ENCODE data around the gene IQCB1.
"Not testable (repeated sequence)": the region's sequence is repeated elsewhere in the genome, so short reads cannot be mapped to it uniquely, and the experiment has no call there.

The IQCB1 gene

DNA sequence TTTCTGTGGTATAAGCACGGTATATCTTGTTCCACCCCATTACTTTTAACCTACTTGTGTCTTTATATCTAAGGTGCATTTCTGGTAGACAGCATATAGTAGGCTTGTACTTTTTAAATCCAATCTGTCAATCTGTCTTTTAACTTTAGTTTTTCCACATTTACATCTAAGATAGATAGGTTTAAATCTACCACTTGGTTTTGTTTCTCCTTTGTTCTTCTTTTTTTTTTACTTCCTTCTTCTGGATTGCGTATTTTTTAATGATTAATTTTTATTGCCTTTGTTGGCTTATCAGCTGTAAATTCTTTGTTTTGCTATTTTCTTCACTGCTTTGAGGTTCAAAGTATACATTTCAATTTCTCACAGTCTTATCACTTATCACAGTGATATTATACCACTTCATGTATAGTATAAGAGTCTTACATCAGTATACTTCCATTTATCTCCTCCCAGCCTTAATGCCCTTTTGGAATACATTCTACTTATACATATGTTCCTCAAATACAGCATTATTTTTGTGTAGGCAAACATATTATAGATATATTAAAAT lies 31.0 kb downstream of the IQCB1 start:
- no peak for DNase-seq

DNA sequence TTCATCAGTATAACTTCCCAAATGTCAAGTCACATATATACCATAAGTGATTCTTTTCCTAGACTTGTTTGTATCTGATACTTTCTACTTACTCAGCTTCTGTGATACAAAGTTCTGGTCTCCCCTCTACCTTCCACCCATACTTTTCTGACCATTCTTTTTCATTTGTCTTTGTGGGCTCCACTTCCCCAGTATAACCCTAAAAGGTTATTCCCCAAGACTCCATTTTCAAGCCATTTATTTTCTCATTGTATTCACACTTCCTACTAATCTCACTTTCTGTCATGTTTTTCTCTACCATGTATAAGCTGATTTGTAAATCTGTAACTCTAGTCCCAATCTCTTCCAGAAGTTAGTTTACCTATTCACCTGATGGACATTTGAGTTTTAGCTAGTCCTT lies 34.0 kb downstream of the IQCB1 start:
- no peak for DNase-seq

DNA sequence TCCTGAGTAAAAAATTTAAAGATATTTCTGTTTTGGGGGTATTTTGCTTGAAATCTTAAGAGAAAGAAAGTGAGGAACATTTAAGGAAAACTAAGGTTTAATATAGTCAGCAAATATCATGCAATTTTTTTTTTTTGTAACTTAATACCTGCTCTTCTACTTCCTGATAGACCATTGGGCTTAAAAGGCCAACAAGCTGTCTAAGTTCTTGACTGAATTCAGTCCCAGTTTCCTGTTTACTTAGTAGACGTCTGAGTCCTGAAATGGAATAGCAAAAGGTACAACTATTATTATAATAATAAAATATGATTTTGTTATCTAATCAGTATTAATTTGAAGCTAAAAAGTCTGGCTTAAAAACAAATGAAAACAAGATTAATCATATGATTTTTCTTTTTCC lies 37.9 kb downstream of the IQCB1 start:
- no peak for DNase-seq

DNA sequence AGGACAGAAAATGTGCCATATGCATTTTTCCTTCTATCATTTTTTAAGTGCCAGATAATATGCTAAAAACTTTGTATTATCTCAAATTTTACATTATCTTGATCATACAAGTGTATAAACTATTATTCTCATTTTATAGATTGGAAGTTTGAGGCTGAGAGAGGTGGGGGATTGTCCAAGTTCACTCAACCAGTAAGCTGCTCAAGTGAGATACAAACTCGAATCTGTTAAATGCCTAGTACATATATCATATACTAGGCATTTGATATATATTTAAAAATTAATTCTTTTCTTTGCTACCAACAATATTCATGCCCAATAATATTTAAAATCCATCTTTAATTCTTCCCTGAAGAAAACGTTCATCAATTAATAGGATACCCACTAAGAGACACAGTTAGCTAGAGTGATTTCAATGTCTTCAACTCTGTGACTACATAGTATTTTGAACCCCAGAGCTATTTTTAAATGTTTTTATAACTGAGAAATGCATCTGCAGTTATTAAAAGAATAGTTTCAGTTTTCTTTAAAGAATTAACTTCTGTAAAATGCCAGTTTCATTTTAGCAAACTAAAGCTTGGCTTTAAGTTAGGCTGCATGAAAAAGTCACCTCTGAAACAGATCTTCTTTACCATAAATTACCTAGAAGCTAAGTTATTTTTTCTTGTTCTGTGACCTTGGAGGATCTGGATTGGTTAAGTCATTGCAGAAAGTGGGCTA lies 40.4 kb downstream of the IQCB1 start:
- DNase-seq: no peak

DNA sequence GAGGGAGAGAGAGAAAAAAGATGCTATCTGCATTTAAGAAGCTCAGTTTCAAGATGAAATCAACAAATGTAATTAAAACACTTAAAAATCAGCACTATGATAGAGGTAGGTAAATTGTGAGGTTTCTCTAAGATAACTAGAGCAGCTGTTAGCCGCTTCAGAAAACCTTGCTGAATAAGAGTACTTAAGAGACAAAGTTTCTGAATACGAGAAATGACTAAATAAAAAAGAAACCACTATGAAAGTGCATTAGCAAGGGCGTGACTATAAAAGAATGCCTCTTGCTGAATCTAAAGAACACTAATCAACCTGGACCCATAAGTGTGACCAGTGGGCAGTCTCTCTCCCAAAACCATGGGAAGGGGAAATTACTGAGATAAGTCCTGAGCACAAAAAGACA lies 41.8 kb downstream of the IQCB1 start:
- DNase-seq: no peak

DNA sequence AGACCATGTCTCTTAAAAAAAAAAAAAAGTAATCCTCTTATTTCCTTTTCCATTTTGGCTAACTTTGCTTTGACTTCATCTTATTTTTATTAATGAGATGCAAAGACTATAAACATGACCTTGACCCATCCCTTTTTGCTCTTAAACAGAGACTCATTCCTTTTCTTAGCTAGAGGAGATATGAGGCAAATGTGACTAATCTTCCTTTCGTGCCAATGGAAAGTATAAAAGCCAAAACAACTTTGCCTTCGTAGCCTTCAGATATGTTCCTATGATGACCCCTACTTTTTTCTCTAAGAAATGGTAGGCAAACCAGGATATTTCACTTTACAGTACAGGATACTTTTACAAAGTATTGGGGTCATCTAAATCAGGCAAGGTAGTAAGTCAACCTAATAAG lies 48.4 kb downstream of the IQCB1 start:
- DNase-seq: no peak

DNA sequence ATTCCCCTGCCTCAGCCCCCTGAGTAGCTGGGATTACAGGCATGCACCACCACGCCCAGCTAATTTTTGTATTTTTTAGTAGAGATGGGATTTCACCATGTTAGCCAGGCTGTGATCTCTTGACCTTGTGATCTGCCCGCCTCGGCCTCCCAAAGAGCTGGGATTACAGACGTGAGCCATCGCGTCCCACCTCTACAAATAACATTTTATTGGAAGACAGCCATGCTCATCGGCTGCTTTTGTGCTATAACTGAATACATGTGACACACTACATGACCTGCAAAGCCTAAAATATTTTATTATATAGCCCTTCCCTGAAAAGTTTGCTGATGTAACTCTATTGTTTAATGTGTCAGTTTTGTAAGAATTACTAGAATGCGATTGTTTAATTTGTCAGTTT lies 52.1 kb downstream of the IQCB1 start:
- DNase-seq: not testable (repeated sequence)

DNA sequence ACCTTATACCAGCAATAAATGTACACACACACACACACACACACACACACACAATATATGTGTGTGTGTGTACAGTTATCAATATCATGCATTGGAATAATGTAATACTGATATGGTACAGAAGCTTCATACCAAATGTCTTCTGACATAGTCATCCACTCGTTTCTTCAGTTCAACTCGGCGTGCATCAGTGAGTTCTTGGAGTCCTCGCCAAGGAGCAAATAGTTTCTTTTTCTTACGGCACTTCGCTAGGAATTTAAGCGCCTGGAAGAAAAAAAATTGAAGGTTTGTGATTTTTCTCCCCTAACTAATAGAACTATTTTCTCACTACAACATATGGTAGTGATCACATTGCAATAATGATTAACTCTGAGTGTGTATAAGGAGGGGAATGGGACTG lies 53.2 kb downstream of the IQCB1 start:
- DNase-seq: no peak

DNA sequence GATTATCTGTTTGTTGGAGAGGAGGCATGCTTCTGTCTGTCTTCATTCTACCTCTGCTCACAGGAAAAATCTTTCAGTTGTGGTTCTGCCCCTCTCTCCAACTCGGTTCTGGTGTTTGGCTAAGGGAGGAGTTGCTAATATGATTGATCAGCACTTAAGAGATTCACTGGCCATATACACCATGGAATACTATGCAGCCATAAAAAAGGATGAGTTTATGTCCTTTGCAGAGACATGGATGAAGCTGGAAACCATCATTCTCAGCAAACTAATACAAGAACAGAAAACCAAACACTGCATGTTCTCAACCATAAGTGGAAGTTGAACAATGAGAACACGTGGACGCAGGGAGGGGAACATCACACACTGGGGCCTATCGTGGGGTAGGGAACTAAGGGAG lies 59.8 kb downstream of the IQCB1 start:
- not testable (repeated sequence) for DNase-seq

DNA sequence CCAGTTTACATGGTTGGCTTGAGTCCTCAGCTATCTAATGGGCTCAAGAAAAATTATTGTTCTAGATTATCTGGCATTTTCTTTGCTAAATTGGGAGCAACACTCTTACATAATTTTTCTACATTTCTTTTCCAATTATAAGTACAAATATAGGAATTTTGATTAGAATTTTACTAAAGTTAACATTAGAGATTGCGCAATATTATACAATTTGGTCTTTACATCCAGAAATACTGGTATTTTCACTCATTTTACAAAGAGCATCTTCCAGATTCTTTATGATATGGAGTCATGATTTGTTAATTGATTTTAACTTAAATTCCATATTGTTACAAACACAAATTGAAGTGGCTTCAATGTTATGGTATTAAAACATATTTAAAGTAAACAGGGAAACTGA lies 65.6 kb downstream of the IQCB1 start:
- DNase-seq: no peak

DNA sequence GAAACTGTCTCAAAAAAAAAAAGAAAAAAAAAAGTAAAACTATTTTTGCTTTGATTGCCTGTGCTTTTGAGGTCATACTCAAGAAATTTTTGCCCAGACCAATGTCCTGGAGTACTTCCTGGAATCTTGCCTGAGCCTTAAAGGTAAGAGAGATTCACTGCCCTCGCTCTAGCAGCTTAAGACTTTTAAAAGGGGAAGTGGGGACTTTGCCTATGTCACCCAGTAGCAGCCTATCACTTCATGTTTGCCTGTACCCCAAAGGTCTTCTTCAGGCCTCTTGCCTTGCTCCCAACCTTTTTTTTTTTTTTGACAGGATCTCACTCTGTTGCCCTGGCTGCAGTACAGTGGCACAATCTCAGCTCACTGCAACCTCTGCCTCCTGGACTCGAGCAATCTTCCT lies 66.4 kb downstream of the IQCB1 start:
- DNase-seq: no peak

DNA sequence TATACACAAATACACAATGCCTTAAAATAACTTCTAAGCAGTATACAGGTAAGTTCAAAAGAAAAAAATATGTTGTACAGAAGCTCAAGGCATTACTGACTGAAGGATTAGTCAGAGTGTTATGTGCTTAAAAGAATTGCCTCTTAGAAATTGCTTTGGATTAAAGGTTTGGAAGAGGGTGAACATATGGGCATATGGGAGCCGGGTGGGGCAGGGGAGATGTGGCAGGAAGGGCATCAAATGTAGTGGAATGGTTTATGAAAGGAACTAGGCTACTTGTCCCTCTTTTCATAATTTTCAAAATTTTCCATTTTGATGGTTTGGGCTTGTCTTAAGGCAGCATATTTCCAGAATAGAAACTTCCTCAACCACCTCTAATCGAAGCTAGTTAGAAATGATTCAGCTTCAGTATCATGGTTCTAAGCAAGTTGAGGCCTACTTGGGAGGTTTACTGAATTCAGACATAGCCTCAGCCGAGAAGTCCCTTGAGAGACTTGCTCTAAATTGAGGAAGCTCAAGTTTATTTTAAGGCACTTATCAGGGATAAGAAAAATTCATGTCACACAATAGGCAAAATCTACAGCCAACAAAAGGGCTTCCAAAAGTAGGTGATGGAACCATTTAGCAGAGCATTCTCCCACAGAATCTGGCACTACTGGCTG lies 75.2 kb downstream of the IQCB1 start:
- no peak for DNase-seq

DNA sequence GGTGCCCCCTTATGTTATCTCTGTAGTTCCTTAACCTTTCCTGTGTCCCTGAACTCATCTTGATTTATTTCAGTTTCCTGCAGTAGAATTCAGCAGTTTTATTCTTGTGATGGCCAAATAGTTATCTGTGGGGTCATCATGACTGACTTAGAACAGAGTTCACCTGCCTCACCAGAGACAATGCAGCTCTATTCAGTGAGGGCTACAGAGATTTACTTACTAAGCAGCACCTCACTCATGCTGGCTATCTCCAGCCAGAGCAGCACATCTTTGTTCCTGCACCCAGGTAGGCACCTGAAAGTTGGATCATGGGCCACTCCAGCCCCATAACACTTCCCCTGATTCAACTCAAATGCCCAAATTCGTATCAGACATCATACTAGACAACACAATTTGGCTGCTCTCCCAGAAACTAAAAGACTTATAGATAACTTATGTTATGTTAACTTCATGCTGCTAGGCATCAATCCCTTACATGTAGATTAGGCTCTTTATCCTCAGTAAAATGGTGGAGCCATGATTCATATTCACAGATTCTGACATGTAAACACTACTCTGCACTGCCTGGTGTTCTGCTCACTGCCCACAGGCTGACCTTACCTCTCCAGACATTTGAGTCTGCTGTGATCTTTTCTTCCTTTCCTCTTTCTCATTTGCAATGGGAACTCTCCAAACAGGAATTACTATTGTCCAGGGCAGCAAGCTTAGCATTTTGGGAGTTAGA lies 76.0 kb downstream of the IQCB1 start:
- no peak for DNase-seq

DNA sequence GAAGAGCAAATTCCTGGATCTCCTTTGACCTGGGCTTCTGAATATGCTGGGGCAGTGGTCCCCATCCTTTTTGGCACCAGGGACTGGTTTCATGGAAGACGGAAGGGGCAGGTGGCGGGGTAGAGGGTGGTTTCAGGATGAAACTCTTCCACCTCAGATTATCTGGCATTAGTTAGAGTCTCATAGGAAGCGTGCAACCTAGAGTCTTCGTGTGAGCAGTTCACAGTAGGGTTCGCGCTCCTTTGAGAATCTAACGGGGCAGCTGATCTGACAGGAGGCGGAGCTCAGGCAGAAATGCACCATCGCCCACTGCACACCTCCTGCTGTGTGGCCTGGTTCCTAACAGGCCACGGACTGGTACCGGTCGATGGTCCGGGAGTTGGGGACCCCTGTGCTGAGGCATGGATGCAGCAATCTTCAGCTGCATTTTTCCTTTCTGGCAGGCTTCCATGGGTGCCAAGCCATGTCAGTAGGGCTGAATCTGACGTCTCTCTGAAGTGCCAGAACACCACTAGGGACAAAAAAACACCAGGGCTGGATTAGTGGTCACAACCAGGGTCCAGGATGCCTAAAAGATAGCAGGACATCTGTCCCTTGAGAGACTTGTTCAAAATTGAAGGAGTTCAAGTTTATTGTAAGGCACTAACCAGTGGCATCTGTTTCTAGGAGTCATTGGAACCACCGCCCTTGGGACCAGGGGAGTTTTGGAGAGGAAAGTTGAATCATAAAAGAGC lies 76.9 kb downstream of the IQCB1 start:
- DNase-seq: no peak

DNA sequence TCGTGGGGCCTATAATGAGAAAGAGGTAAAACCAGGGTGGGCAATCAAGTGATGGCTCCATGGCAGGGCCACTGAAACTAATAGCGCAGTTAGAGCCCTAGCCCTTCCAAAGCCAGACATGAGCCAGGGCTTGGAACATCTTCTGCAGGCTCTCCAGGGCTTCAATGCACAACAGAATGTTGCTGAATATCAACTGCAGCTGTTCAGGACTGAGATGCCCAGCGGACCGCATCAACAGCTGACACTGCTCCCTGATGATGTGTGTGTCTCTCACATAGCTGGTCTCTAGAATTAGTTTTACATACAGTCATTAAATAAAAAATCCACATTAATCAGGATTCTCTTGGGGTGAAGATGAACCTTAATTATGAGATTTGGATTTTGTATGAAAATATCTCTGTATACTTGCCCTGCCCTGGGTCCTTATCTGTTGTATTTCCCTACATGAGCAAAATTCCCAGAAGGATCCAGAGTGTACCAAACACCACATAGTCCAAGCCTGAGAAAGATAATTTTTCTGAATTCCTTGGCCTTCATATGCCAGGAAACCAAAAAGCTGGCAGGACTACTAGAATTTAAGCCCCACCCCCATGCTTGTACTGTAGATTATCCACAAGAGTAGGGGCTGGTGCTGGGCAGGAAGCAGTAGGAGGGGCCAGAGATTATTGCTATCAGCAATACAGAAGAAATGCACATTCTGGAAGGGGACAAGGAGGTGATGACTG lies 77.6 kb downstream of the IQCB1 start:
- no peak for DNase-seq

DNA sequence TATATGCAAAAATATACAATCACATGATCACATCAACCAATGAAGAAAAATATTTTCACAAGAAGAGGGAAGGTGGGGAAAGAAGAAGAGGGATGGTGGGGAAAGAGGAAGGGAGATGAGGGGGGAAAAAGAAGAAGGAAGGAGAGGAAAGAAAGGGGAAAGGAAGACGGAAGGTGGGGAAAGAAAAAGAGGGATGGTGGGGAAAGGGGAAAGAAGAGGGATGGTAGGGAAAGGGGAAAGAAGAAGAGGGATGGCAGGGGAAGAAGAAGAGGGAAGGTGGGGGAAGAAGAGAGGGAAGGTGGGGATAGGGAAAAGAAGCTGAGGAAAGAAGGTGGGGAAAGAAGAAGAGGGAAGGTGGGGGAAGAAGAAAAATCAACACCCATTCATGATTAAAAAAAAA lies 82.1 kb downstream of the IQCB1 start:
- no peak for DNase-seq

DNA sequence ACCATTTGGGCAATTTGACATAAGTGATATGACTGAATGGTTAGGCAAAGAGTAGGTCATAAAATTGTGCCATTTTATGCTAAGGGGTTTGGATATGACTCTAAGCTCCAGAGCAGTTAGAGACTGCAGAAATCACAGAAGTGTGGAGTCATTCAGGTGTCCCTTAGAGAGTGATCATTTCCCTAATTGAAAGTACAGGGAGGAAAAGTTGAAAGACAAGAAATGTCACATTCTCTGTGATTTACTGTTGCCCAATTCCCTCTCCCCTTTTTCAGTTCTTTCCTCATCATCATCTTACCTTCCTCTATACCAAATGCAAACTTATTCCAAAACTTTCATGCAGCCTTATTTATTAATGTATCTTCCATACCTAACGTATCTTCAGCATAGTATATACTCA lies 82.6 kb downstream of the IQCB1 start:
- DNase-seq: no peak

DNA sequence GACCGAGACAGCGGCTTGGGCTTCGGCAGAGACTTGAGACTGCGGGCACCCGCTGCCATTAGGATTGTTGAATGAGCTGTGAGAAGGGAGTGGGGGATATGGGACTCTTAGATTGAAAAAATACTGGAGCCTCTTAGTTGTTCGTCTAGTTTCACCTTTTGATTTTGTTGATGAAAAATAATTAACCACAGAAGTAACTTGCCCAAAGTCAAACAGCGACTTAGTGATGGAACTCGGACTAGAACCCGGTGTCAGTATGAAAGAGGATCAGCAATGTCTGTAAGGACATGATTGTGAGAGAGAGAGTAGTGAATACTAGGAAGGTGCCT lies 84.8 kb downstream of the IQCB1 start:
- no peak for DNase-seq

DNA sequence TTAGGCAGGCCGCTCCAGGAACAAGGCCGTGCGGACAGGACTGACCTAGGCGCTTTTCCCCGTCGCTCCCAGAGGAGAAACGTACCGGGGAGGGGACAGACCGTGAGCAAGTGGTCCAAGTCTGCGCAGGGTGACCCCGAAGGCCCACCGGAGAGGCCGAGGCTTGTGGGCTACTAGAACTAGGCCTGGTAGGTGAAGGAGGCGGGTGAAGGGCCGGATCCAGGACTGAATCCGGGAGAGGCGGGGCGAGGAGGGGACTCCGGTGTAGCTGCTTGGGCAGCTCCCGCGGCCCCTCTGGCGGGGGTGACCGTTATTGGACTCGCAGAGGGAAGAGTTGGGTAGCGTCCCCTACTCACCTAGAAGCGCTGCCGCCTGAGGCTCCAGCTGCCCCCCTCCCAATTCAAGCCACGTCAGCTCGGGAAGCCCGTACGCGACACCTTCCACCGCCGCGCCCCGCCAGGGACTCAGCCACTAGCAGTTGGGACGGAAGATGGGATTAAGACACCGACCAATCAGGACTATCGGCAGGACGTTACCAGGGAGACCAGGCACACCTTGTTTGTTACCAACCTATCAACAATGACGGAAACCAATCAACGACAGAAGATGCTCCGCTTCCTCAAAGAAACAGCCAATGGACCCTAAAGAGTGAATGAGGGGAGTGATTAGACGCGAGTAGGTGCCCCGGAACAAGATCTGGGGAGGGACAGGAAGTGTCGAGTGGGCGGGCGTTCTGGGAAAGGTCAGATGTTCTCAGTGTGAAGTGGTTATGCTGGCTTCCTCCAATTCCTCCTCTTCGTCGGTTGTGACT lies 85.4 kb downstream of the IQCB1 start, which contains the start of gene GOLGB1:
TSS of gene GOLGB1 (minus strand) at position 466 of the 811 bp plus-strand sequence. CDS start 18,770 bp downstream, outside the sequence.
- DNase-seq: peak; percentile 100

DNA sequence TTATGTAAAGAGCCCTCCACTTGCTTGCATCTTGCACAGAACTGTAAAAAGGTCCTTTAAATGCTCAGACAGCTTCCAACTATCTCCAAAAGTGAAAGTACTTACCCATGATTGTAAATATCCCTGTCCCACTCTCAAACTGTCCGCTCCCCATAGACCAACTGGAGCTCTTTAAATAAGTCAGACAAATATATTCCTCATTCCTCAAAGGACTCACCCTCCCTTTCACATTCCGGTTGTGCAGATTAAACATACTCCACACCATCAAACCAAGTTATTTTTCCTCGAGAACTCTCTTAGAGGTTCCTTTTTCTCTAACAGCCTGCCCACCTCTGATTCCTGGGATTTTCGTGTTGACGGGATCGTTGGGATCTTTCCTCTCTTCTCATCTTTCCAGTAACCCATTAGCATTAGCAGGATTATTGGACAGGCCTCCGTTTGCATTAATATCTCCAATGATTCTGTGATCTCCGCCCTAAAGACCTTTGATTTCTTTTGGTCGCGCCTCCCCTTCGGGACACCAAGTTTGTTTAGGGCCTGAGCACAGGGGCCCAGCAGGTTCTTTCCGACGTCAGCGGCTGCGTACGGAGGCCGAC lies 86.1 kb downstream of the IQCB1 start:
- no peak for DNase-seq

DNA sequence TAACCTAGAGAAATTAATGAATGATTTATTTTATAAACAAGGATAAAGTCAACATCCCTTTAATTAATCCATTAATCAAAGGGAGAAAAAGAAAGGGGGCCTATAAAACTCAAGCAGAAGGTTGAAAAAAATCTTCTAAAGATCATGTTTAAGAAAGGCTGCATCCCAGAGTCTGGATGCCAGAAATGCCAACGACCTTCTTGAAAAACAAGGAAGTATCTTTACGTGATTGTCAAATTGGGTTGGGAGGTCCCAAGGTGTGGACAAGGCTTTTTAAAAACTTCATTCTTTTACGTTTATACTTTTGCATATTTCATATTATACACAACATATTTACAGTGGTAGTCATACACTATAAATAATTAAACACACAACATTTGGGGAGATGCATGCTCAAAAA lies 86.9 kb downstream of the IQCB1 start:
- no peak for DNase-seq
